ENCODE data around the gene TRPC4AP. TPM values are rescaled to one million over a fixed set of nuclear protein-coding genes. Genes with fewer than 3 reads are reported as not detected.

The TRPC4AP gene
- total RNA-seq, 4 donors from 2014 or later = 48.4 to 87.3 (median 57.8) TPM

- WGBS = 77% methylated on average over 21 of the region's 21 CpGs
- Histone ChIP-seq H3K4me3 (no peak overlapping the region), H3K27me3 (no peaks in the 10 kb centered on the region), H3K27ac (no peak overlapping the region), H3K36me3 (no peaks in the 10 kb centered on the region), H3K4me1 (peaks cover 18% of the 10 kb centered on the region), H3K9me3 (no peaks in the 10 kb centered on the region)
- DNase-seq (ENCODE audit: low spot score in 2 of 2) = no peak
- TF ChIP-seq POLR2A (IDR thresholded peaks at IDR 0.05) (no peak), EP300 (IDR thresholded peaks at IDR 0.05) (no peak), POLR2AphosphoS5 (IDR thresholded peaks at IDR 0.05) (no peak), CTCF (IDR thresholded peaks at IDR 0.05) (no peak)
Observed at GRCh38 chr20:34956751-34957472, 135.7 kb downstream of the TRPC4AP start.

- Histone ChIP-seq H3K27ac (peak overlapping the region; percentile 77), H3K36me3 (no peaks in the 10 kb centered on the region), H3K4me1 (peaks cover 21% of the 10 kb centered on the region), H3K27me3 (no peaks in the 10 kb centered on the region), H3K9me3 (no peaks in the 10 kb centered on the region), H3K4me3 (peak overlapping the region; percentile 68)
- no peak for TF ChIP-seq EP300 (IDR thresholded peaks at IDR 0.05)
- no peak for TF ChIP-seq CTCF (IDR thresholded peaks at IDR 0.05)
- no peak for TF ChIP-seq POLR2AphosphoS5 (IDR thresholded peaks at IDR 0.05)
- no peak for TF ChIP-seq POLR2A (IDR thresholded peaks at IDR 0.05)
- WGBS = 16% methylated on average over 6 of the region's 6 CpGs
- DNase-seq (ENCODE audit: low spot score in 2 of 2) = no peak
Observed at GRCh38 chr20:34956041-34956458, 136.6 kb downstream of the TRPC4AP start.

- H3K4me1 ChIP-seq = peaks cover 21% of the 10 kb centered on the region
- H3K36me3 ChIP-seq = peaks cover 2% of the 10 kb centered on the region
- H3K27me3 ChIP-seq = no peaks in the 10 kb centered on the region
- whole genome bisulfite sequencing = under 1% methylated on average over 39 of the region's 62 CpGs
- DNase-seq (ENCODE audit: low spot score in 2 of 2) = peak; percentile 97 to 98
- H3K9me3 ChIP-seq = no peaks in the 10 kb centered on the region
- TF ChIP-seq POLR2AphosphoS5 (IDR thresholded peaks at IDR 0.05) = peak; percentile 18 to 93 (median 86)
- peak in 1 of 2 donors; percentile 67 for TF ChIP-seq POLR2A (IDR thresholded peaks at IDR 0.05)
- TF ChIP-seq EP300 (IDR thresholded peaks at IDR 0.05) = no peak
- TF ChIP-seq CTCF (IDR thresholded peaks at IDR 0.05) = peak; percentile 22 to 40
- peak within 1 kb of the TSS; percentile 68 for H3K4me3 ChIP-seq
- H3K27ac ChIP-seq = peak within 1 kb of the TSS; percentile 77
Observed at GRCh38 chr20:34955231-34956040, 137.2 kb downstream of the TRPC4AP start, which contains the start of the genes GSS and MYH7B. GSS (minus strand) TSS chr20:34955806; CDS start chr20:34951852, 3,954 bp downstream. MYH7B (plus strand) TSS chr20:34955868; CDS start chr20:34978006, 22,138 bp downstream.

- H3K27me3 ChIP-seq = no peaks in the 10 kb centered on the region
- WGBS = 9% methylated on average over 13 of the region's 13 CpGs
Observed at GRCh38 chr20:34954904-34955230, 137.7 kb downstream of the TRPC4AP start.

More at GRCh38 chr20:34954904-34955230, 137.7 kb downstream of the TRPC4AP start:
- TF ChIP-seq EP300 (IDR thresholded peaks at IDR 0.05) (no peak), POLR2A (IDR thresholded peaks at IDR 0.05) (no peak), CTCF (IDR thresholded peaks at IDR 0.05) (no peak), POLR2AphosphoS5 (IDR thresholded peaks at IDR 0.05) (no peak)
- Histone ChIP-seq H3K4me3 (peak overlapping the region; percentile 68), H3K4me1 (peaks cover 21% of the 10 kb centered on the region), H3K36me3 (peaks cover 7% of the 10 kb centered on the region), H3K27ac (peak overlapping the region; percentile 77), H3K9me3 (no peaks in the 10 kb centered on the region)
- DNase-seq (ENCODE audit: low spot score in 2 of 2) = no peak

Measured in suprapubic skin (tissue), 4 donors.